RKO (cell line): ENCODE measurements around the gene OPCML.

Source experiments
- DNase-seq: peaks from one replicate; pipeline ENCODE4 v3.0.0-alpha.2; 2016; ENCODE audit warnings: low spot score

OPCML gene

DNA sequence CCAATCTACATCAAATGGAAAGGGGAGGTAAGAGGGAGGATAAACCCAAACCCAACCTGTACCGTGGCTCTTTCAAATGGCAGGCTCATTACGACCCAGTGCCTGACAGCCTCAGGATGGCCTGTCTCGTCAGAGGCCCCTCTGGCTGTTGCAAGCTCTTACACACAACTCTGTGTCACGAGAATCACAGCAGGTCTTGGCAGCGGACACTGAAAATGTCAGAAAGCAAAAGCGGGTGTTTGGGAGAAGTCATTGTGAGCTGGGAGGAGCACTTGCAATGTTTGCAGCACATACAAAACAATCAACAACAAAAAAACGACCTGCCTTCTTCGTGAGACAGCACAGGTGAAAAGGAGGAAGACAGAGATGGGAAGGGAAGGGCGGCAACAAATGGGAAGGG, 248.1 kb downstream of the OPCML start:
- no peak for DNase-seq

DNA sequence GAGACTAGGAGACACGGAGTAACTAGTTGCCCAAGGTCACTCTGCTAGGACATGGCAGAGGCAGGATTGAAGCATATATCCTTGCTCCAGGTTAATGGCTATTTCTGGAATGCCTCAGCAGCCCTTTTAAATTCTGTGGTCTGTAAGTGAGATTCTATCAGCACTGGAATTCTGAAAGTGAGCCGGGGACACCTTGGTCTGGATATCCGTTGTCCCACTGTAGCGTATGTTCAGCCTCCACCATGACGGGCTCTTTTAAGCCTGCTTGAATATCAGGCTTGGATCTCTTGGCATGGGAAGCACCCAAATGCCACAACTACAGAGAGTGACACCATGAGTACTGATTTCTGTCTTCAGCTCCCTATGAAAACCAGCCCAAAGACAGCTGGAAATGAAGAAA, 254.4 kb downstream of the OPCML start:
- no peak for DNase-seq

DNA sequence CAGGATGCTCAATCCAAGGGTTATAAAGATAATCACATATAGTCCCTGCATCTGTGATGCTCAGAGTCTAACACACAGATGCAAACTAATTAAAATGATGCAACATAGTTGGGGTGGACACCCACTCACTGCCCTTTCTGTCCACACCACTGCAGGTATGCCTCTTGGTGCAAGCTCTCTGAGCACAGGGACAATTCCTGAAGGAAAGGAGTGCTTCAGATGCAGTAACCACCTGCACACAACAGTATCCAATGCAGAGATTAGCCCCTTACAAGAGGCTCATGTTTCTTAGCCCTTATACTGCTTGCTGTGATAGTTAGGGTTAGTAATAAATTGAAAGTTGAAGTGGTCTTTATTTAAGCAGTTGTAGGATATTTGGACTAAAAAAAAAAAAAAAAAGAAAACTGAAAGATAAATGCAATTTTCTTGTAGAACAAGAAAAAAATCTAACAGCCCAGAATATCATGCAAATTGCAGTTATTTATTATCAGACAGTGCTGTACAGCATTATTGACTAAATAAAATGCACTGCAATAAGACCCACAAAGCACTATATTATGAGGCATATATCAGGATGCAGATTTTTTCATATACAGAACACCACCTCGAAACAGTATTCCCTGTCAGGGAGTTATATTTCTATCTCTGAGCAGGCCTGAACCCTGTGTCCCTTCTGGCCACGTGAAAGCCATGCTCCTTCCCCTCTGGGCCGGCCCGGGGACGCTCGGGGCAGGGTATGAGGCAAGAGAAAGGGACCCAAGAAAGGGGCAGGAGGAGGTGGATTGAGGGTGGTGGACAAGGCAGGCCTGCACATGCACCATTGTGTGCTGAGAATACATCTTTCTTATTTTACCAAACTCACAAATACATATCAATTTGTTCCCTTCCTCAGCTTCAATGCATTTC, 260.2 kb downstream of the OPCML start:
- DNase-seq: no peak

DNA sequence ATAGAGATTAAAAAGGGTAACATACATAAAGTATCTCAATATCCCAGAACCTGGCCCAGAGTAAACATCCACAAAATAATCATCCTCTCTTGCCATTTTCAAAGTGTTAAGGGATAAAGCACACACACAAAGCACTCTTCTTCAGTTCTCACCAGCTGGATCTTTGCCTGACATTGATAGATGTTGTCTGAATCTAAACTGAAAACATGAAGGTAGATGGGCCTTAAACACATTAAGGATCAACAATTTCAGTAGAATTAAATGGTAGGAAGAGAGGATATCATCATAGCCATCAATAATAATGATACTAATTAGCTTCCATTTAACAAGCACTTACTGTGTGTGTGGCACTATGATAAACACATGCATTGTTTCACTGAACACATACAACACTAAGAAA, 261.1 kb downstream of the OPCML start:
- DNase-seq: no peak

DNA sequence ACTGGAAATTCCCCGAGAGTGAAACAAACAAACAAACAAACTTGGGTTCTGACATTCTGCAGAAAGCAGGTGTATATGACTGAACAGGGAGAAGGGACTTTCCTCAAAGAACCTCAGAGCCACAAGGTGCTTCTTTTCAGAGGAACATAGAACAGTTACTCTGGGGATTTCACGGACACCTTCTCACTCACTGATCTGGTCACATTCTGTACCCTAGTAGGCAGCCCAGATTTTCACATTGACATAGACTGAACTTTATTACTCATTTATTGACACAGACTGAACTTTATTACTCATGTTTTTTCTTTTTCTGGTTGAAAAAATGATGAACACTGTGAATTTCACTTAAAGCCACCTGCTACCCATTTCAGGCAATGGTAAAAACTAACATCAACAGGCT, 263.0 kb downstream of the OPCML start:
- DNase-seq: no peak

DNA sequence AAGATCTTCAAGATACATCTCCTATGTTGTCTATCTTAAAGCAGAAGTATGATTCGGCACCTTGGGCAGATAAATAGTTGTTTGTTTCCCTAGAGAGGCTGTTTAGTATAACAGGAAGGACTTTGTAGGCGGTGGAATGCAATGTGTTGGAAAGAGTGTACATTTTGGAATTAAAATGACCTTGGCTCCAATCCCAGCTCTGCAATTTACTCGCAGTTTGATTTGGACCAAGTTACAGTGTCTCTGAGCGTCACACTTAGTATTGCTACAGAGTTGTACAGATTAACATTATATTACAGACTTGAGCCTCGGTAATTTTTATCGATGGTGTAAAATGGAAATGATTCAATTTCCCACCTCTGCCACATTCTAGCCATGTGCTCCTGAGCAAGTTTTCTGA, 265.3 kb downstream of the OPCML start:
- DNase-seq: no peak

DNA sequence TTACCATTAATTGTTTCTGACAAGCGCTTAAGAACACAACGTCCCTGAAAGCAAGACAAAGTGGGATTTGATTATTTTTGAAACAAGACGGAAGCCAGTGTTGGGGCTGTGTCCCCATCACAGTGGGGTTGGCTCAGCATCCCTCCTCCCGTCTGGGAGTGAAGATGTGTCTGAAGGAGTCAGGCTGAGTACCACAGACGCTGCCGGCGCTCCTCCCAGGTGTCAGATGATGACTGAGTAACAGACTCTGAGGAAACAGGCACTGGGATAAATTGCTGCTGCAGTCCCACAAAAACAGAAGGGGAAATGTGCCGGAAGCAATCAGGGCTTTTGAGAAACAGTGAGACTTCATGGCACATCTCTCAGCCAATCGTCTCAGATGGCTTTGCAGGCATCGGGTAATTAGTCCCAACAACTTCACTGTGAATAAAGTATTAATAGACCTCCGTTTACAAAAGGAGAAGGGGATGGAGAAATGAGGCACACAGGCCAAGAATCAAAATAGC, 266.7 kb downstream of the OPCML start:
- DNase-seq: no peak

DNA sequence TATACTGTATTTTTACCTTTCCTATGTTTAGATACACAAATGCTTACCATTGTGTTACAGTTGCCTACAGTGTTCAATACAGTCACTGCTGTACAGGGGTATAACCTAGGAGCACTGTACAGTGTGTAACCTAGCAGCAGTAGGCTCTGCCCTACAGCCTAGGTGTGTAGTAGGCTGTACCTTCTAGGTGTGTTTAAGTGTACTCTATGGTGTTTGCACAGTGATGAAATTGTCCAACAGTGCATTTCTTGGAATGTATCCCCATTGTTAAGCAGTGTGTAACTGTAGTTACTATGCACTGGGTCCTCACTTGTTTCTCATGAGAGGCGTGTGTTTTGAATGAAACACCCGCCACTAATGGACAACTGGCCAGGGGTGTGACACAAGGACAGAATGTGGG, 269.0 kb downstream of the OPCML start:
- DNase-seq: no peak

DNA sequence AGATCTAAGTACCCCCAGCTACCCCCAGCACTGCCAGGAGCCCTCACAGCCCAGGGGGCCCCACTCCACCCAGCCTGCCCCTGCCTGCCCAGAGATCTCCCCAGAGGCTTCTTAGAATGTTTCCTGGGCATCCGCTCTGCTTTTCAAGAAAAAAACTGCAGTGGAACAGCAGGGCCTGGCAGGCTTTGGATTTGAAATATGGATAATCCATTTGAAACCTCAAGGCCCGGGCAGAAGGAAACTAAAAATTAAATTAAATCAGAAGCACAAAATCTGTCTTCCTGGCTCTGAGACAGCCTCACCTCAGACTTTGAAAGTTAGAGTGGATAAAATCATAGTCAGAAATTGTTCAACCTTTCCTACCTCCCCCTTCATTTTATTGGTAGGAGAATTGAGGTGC, 273.6 kb downstream of the OPCML start:
- DNase-seq: no peak

DNA sequence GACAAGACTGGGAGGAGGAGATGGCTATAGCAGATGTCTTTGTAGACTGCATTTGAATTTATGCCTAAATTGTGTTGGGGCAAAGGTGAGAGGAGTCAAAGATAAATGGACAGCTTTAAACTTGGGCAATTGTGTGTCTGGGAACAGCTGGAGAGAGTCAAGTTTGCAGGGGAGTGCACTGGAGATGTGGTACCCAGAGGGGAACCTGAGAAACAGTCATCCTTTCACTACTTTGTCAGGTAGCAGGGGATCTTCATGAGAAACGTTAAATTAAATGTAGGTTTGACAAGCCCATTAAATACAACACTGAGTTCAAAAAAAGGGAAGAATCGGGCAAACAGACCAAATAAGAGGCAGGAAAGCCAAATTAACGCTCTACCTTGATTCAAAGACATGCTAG, 277.7 kb downstream of the OPCML start:
- DNase-seq: no peak

DNA sequence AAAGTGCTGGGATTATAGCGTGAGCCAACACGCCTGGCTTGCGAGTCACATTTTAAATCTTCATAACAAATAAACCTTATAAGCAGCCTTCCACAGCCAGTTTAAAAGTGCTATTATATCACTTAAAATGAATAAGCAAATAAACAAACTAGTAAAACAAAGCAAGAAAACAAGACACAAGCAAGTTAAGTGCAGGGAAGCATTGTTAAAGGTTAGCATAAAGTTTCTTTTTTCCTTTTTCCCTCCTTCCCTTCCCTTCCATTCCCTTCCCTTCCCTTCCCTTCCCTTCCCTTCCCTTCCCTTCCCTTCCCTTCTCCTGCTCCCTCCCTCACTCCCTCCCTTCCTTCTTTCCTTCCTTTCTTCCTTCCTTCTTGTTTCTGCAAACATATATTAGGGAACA, 278.7 kb downstream of the OPCML start:
- DNase-seq: no peak

DNA sequence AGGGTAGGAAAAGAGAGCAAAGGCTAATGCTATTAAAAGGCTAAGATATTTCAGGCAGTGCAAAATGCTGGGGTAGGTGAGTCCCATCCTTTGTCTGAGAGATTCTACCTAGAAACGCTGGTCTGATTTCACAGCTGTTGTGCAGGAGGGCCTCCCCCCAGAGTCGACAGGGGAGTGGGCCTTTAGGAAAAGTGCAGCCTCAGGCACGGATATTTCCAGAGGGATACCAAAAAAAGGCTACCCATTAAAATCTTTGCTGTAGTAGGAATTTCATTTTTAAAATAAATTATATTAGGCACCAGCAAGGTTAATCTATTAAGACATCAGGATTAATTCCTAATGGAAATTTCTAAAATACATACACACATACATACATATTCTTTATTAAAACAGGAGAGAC, 280.5 kb downstream of the OPCML start:
- no peak for DNase-seq

DNA sequence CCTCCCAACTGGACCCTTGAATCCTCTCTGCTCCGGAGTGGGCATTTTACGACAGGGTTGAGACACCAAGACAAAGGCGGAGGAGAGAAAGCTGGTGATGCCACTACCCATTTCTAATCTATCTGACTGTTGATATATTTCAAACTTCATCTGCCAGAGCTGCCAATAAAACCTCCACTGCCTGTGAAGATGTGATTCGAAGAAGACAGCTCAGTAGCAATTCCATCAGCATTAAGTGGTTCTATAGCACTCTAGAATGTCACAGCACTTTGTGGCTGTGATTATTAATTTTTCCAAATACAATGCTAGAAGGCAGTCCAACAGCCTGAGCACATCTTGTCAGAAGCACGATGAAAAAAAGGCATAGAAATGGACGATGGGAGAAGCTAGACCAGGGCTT, 282.8 kb downstream of the OPCML start:
- no peak for DNase-seq

DNA sequence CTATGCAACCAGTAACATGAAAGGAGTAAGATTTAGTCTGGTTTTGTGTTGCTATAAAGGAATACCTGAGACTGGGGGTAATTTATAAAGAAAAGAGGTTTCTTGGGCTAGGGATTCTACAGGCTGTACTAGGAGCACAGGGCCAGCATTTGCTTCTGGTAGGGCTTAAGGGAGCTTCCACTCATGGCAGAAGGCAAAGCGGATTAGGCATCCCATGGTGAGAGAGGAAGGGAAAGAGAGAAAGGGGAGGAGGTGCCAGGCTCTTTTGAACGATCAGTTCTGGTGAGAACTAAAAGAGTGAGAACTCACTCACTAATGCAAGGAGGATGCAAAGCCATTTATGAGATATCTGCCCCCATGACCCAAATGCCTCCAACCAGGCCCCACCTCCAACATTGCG, 283.2 kb downstream of the OPCML start:
- no peak for DNase-seq

DNA sequence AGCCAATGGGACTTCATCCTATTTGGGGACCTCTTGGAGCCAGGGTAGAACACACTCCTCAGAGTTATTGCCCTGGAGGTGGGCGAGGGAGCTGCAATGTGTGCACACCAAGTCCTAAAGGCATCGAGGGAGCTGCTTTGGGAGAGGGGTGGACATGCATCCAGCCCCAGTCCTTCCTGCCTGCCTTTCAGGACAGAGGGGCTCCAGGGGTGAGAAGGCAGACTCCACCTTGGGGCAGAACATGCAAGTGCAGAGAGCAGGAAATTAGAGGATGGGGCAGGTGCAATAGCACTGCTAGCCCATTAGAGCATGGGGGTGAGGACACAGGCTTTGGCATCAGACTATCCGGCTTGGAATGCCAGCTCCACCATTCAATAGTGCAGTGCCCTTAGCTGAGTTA, 288.5 kb downstream of the OPCML start:
- DNase-seq: no peak

DNA sequence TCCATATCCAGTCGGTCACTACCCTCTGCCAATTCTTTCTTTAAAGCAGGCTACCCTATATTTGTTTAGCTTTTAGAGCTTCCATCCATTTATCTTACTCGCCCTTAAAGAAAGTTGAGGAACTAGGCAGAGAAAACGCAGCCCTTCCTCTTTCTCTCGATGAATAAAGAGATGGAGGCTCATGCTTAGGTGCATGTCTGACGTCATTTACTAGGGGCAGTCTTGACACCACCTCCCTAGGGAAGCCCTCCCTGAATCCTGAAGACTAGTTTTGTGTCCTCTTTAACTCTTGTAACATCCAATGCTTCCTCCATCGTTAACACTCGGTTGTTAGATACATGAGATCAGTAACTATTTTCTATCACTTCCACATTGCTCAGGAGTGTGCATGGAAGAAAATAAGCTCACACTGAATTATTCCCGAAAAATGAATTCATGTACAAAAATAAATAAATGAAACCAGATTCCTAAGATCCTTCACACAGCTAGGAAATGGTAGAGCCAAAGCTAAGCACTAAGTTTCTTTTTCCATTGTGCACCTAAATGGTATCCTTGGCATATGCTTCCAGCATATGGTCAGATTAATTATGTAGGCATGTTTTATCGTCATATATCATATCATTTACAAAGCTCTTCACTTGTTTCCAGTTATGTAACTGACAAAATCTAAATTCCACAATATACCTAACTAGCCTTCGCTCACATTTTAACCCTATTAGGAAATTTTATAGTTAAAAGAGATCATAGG, 291.2 kb downstream of the OPCML start:
- no peak for DNase-seq

DNA sequence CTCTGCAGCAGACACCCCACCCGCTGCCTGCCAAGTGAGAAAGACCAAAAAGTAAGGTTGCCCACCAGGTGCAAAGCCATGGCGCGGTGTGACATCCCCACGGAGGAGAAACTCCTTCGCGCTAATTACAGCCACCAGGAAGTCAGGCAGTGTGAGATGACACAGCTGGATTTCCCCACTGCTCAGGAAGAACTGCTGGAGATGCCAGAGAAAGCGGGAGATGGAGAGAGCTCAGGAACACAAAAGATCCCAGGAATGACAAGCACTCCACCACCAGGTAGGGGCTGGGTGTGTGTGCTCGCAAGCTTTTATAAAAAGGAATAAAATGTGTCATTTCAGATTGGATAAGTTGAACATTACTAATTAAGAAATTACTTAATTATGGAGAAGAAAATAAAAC, 292.7 kb downstream of the OPCML start:
- no peak for DNase-seq

DNA sequence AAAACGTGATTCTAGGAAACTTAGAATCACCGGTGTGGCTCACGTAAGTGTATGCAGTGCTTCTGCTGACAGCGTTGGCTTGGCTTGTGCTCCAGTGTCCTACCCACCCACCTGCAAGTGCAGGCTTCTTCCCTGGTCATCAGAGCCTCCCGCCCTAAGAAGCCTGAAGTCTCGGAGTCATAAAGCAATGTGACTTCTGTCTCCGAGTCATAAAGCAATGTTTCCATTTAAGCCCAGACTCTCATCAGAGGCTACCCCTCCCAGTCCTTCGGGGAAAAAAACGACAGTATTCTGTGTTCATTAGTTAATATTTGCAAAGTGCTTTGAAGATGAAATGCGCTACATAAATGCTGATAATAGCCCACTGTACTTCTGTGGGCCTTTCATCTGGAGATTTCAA, 293.8 kb downstream of the OPCML start:
- no peak for DNase-seq

DNA sequence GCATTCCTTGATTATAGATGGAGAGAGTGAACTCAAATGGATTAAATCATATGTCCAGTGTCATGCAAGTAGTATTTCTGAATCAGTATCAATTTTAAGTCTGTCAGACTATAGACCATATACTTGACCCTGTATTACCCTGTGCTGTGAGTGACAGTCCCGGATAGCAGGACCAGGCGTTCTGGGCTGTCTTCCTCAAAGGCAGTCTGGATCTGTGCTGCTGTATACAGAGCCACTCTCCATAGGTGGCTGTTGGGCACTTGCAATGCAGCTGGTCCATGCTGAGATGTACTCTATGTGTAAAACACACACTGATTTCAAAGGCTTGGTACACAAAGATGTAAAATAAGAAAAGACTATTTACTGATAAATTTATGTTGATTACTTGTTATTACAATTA, 294.3 kb downstream of the OPCML start:
- no peak for DNase-seq

DNA sequence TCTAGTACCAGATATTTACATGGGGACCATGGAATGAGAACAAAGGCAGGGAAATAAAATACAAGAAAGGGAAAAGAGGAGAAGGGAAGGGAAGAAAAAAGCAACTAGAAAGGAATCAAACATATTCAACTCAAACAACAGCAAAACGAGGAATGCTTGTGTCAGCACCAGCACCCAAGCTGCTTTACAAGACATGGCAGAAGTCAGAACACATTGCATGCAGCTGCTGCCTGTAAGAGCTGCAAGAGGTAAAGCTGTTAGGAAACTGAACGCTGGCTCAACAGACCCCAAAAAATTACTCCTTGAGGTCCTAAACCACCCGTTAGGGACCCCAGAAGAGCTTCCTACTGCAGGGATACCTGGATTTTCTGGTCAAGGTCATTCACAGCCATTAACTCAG, 296.9 kb downstream of the OPCML start:
- no peak for DNase-seq

DNA sequence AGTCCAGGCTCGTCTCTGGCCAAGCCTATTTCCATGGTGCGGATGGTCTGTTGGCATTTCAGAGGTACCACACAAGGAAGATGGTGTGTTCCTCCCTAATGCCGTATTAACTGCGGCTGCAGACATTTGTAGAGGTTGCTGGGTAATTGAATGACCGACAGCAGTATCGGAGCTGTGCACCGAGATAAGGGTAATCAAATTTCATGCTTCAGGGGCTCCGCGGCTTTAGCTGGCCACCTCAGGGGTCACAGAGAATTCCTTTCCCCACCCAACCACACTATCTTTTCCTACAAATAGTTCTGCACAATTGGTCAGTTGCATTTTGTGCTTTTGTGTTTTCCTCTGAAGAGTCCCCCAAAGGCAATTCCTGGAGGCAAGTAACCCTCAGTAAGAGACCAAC, 297.4 kb downstream of the OPCML start:
- DNase-seq: no peak

DNA sequence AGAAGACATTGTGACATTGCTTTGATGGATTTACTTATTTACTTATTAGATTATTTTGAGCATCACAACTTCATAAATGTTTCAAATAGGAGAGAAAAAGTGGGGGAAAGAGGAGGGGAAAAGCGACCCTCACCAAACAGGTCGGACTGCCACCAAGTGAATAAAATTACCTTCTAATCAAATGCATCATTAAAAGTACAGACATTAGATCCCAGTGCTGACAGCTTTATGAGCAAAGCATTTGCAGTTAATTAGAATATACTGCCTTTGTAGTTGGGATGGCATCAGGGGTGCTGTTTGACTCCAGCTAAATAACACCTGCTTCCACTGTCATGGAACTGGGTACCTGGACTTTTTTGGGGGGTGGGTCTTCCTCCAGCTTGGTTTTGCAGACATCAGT, 299.6 kb downstream of the OPCML start:
- no peak for DNase-seq

DNA sequence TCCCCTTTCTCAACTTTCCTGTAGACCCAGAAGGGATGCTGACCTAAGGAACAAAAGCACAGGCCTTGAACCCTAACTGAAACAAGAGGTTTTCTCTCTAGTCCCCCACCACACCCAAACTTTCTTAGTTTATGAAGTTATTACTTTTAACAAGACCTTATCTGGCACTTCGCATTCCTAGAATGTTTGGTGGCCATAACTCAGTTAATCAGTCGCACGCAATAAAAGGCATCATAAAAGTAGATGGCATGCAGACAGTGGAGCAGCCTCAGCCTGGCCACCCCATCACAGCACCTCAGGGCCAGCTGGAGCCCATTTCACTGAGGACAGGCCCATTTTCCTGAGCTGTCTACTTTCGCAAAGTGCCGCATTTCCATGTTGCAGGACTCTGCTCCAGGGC, 301.9 kb downstream of the OPCML start:
- DNase-seq: no peak
